Measurements from ENCODE around the gene LMCD1.

LMCD1 gene

GRCh38 chr3:8505621-8506020 is 4.0 kb downstream of the LMCD1 start:
- no peak for DNase-seq (ENCODE audit: low spot score)

GRCh38 chr3:8506571-8507061 is 5.0 kb downstream of the LMCD1 start:
- DNase-seq (ENCODE audit: low spot score), result peak; percentile 40

- no peak for DNase-seq (ENCODE audit: low spot score)
Measured at GRCh38 chr3:8507496-8507895, 5.9 kb downstream of the LMCD1 start.

- peak; percentile 75 for DNase-seq (ENCODE audit: low spot score)
Measured at GRCh38 chr3:8509961-8510360, 8.3 kb downstream of the LMCD1 start.

GRCh38 chr3:8512234-8512633 is 10.6 kb downstream of the LMCD1 start:
- DNase-seq (ENCODE audit: low spot score), result no peak

- DNase-seq (ENCODE audit: low spot score), result no peak
Measured at GRCh38 chr3:8516047-8516661, 14.5 kb downstream of the LMCD1 start.

GRCh38 chr3:8516783-8517182 is 15.2 kb downstream of the LMCD1 start:
- DNase-seq (ENCODE audit: low spot score), result no peak

- no peak for DNase-seq (ENCODE audit: low spot score)
Measured at GRCh38 chr3:8517487-8517886, 15.9 kb downstream of the LMCD1 start.

- DNase-seq (ENCODE audit: low spot score), result no peak
Measured at GRCh38 chr3:8518138-8518537, 16.5 kb downstream of the LMCD1 start.

- DNase-seq (ENCODE audit: low spot score), result no peak
Measured at GRCh38 chr3:8519156-8519555, 17.5 kb downstream of the LMCD1 start.

- DNase-seq (ENCODE audit: low spot score), result no peak
Measured at GRCh38 chr3:8519774-8520448, 18.3 kb downstream of the LMCD1 start.

GRCh38 chr3:8520816-8521403 is 19.3 kb downstream of the LMCD1 start:
- DNase-seq (ENCODE audit: low spot score), result no peak

- DNase-seq (ENCODE audit: low spot score), result no peak
Measured at GRCh38 chr3:8523041-8523440, 21.4 kb downstream of the LMCD1 start.

- no peak for DNase-seq (ENCODE audit: low spot score)
Measured at GRCh38 chr3:8524249-8524648, 22.6 kb downstream of the LMCD1 start.

GRCh38 chr3:8524656-8525399 is 23.2 kb downstream of the LMCD1 start:
- no peak for DNase-seq (ENCODE audit: low spot score)

- no peak for DNase-seq (ENCODE audit: low spot score)
Measured at GRCh38 chr3:8525893-8526292, 24.3 kb downstream of the LMCD1 start.

GRCh38 chr3:8529181-8529637 is 27.6 kb downstream of the LMCD1 start:
- DNase-seq (ENCODE audit: low spot score), result no peak

GRCh38 chr3:8529738-8530525 is 28.3 kb downstream of the LMCD1 start:
- DNase-seq (ENCODE audit: low spot score), result peak; percentile 7

- no peak for DNase-seq (ENCODE audit: low spot score)
Measured at GRCh38 chr3:8530581-8530980, 29.0 kb downstream of the LMCD1 start.

GRCh38 chr3:8532251-8532871 is 30.7 kb downstream of the LMCD1 start:
- no peak for DNase-seq (ENCODE audit: low spot score)

All from RKO (cell line).